Liver (tissue), 9 donors: ENCODE measurements around the gene FAM24A. TPM values are rescaled to one million over a fixed set of nuclear protein-coding genes. Genes with fewer than 3 reads are reported as not detected.

ENCODE experiments used
- DNase-seq: peaks from one replicate; pipeline ENCODE4 v3.0.0-alpha.2; 2017; ENCODE audit warnings: low spot score
- H3K27ac ChIP-seq, 2 donors: one replicate each; pipeline ENCODE4 v1.7.0; 2013; ENCODE audit warnings: inconsistent platforms in 2 of 2, low read length in 2 of 2, control low read depth in 1 of 2, low read depth in 1 of 2, mild to moderate bottlenecking in 1 of 2
- H3K27me3 ChIP-seq, 4 donors: one replicate each; pipeline versions ENCODE4 v1.6.1 to v1.7.0; 2013; ENCODE audit warnings: low read length in 3 of 4, inconsistent platforms in 1 of 4, mild to moderate bottlenecking in 1 of 4, moderate library complexity in 1 of 4; ENCODE audit not compliant: control insufficient read depth in 4 of 4, insufficient read depth in 4 of 4
- H3K36me3 ChIP-seq, 4 donors: one replicate each; pipeline versions ENCODE4 v1.6.1 to v1.7.0; 2013; ENCODE audit warnings: low read length in 3 of 4, mild to moderate bottlenecking in 3 of 4, low read depth in 1 of 4, moderate library complexity in 1 of 4; ENCODE audit not compliant: control insufficient read depth in 4 of 4, insufficient read depth in 3 of 4
- H3K4me1 ChIP-seq, 4 donors: one replicate each; pipeline versions ENCODE4 v1.6.1 to v1.7.0; 2013; ENCODE audit warnings: low read length in 3 of 4, mild to moderate bottlenecking in 3 of 4, moderate library complexity in 1 of 4; ENCODE audit not compliant: control insufficient read depth in 4 of 4, insufficient read depth in 4 of 4
- H3K4me3 ChIP-seq, 3 donors: one replicate each; pipeline versions ENCODE4 v1.6.1 to v1.7.0; 2013; ENCODE audit warnings: low read length in 3 of 3, control low read depth in 1 of 3, low read depth in 1 of 3, mild to moderate bottlenecking in 1 of 3
- H3K9ac ChIP-seq, 2 donors: one replicate each; pipeline ENCODE4 v1.7.0; 2013; ENCODE audit warnings: low read length in 2 of 2, mild to moderate bottlenecking in 2 of 2, moderate library complexity in 2 of 2, control low read depth in 1 of 2, low read depth in 1 of 2
- H3K9me3 ChIP-seq, 4 donors: one replicate each; pipeline versions ENCODE4 v1.6.1 to v1.7.0; 2013; ENCODE audit warnings: low read length in 3 of 4; ENCODE audit not compliant: control insufficient read depth in 4 of 4
- ATF3 ChIP-seq: IDR thresholded peaks from 2 replicates; pipeline ENCODE4 v1.6.1; 2016; ENCODE audit warnings: antibody characterized with exemption
- EGR1 ChIP-seq, 2 donors: IDR thresholded peaks; 2 replicates each; pipeline ENCODE4 v1.6.1; 2016 to 2018; ENCODE audit warnings: antibody characterized with exemption in 2 of 2, low read depth in 2 of 2
- GABPA ChIP-seq, 2 donors: IDR thresholded peaks in 1 of 2; conservative IDR thresholded peaks in 1 of 2; 2 replicates each; pipeline ENCODE4 v1.6.1; 2016; ENCODE audit warnings: antibody characterized with exemption in 2 of 2, mild to moderate bottlenecking in 1 of 2, moderate library complexity in 1 of 2
- HNF4A ChIP-seq, 2 donors: conservative IDR thresholded peaks; 2 replicates each; pipeline ENCODE4 v1.6.1; 2016; ENCODE audit warnings: antibody characterized with exemption in 2 of 2, mild to moderate bottlenecking in 2 of 2
- HNF4G ChIP-seq: IDR thresholded peaks from 2 replicates; pipeline ENCODE4 v1.6.1; 2016; ENCODE audit warnings: antibody characterized with exemption
- JUND ChIP-seq, 2 donors: IDR thresholded peaks; 2 replicates each; pipeline ENCODE4 v1.6.1; 2016; ENCODE audit warnings: antibody characterized with exemption in 2 of 2
- NR2F2 ChIP-seq: IDR thresholded peaks from 2 replicates; pipeline ENCODE4 v1.6.1; 2016; ENCODE audit warnings: antibody characterized with exemption
- RAD21 ChIP-seq, 2 donors: IDR thresholded peaks; 2 replicates each; pipeline ENCODE4 v1.6.1; 2016; ENCODE audit warnings: antibody characterized with exemption in 2 of 2, mild to moderate bottlenecking in 2 of 2
- REST ChIP-seq: IDR thresholded peaks from 2 replicates; pipeline ENCODE4 v1.6.1; 2016; ENCODE audit warnings: antibody characterized with exemption, mild to moderate bottlenecking
- SP1 ChIP-seq: IDR thresholded peaks from 2 replicates; pipeline ENCODE4 v1.6.1; 2018; ENCODE audit warnings: antibody characterized with exemption, mild to moderate bottlenecking
- TAF1 ChIP-seq: conservative IDR thresholded peaks from 2 replicates; pipeline ENCODE4 v1.6.1; 2016; ENCODE audit warnings: antibody characterized with exemption, mild to moderate bottlenecking
- YY1 ChIP-seq: IDR thresholded peaks from 2 replicates; pipeline ENCODE4 v1.6.1; 2016; ENCODE audit warnings: antibody characterized with exemption, mild to moderate bottlenecking
- WGBS: extraction: QIAGEN DNeasy Blood & Tissue Kit; methylation state at CpG from one replicate; pipeline ENCODE4 v1.1.7; 2013; 5-methylcytosine and 5-hydroxymethylcytosine counted together
- polyA plus RNA-seq, 2 donors: library from polyadenylated mRNA; stranded (reverse) in 1 of 2; unstranded in 1 of 2; fragments of 200-250 nt in 1 of 2; fragments of >200 nt in 1 of 2; fragmentation: Nextera tagmentation in 1 of 2; extraction: Ambion mirVana in 1 of 2; gene quantifications; one replicate each; pipeline versions ENCODE4 v1.2.1 to v1.2.3, GENCODE V29; 2013 to 2015
- total RNA-seq, 2 donors: library from RNA; depleted of rRNA; stranded (reverse); fragments of >200 nt; gene quantifications; one replicate each; pipeline ENCODE4 v1.2.3, GENCODE V29; 2014
- TF ChIP-seq, protein P1 (sequence below): IDR thresholded peaks from 2 replicates; pipeline ENCODE4 v1.6.1; 2016; ENCODE audit warnings: antibody characterized with exemption
- TF ChIP-seq, protein P2 (sequence below): fragments of 150-350 bp; IDR thresholded peaks from 2 replicates; pipeline ENCODE4 v1.5.1; 2017; ENCODE audit warnings: improper control_type of control experiment, low read depth, low read length; ENCODE audit not compliant: missing input control
- donor health status: healthy.
- donor health status: healthy.
- donor health status: healthy.
- donor health status: healthy.
- donor health status: healthy.

Gene FAM24A
- total and polyA plus RNA-seq, 4 donors = not detected

GRCh38 chr10:122931088-122931906 lies 20.9 kb downstream of the FAM24A start:
- TF ChIP-seq NR2F2 = no peak
- TF ChIP-seq ATF3 = no peak
- TF ChIP-seq, protein P1, sequence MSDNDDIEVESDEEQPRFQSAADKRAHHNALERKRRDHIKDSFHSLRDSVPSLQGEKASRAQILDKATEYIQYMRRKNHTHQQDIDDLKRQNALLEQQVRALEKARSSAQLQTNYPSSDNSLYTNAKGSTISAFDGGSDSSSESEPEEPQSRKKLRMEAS = no peak
- no peak for TF ChIP-seq REST
- no peak for TF ChIP-seq YY1
- TF ChIP-seq HNF4A (conservative IDR thresholded peaks at IDR 0.05) = no peak
- TF ChIP-seq, protein P2, sequence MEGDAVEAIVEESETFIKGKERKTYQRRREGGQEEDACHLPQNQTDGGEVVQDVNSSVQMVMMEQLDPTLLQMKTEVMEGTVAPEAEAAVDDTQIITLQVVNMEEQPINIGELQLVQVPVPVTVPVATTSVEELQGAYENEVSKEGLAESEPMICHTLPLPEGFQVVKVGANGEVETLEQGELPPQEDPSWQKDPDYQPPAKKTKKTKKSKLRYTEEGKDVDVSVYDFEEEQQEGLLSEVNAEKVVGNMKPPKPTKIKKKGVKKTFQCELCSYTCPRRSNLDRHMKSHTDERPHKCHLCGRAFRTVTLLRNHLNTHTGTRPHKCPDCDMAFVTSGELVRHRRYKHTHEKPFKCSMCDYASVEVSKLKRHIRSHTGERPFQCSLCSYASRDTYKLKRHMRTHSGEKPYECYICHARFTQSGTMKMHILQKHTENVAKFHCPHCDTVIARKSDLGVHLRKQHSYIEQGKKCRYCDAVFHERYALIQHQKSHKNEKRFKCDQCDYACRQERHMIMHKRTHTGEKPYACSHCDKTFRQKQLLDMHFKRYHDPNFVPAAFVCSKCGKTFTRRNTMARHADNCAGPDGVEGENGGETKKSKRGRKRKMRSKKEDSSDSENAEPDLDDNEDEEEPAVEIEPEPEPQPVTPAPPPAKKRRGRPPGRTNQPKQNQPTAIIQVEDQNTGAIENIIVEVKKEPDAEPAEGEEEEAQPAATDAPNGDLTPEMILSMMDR = no peak
- TF ChIP-seq HNF4G = no peak
- TF ChIP-seq TAF1 = no peak
- no peak for TF ChIP-seq RAD21 (IDR thresholded peaks at IDR 0.05)
- no peak for TF ChIP-seq GABPA (IDR thresholded peaks at IDR 0.05 in 1 of 2, conservative IDR thresholded peaks at IDR 0.05 in 1 of 2)
- no peak for TF ChIP-seq JUND (IDR thresholded peaks at IDR 0.05)
- H3K4me3 ChIP-seq = no peak overlapping the region
- H3K9me3 ChIP-seq = no peaks in the 10 kb centered on the region
- H3K27me3 ChIP-seq = no peaks in the 10 kb centered on the region
- 81% methylated on average over 6 of the region's 6 CpGs for WGBS
- H3K9ac ChIP-seq = no peak overlapping the region
- H3K36me3 ChIP-seq = peaks cover 0 to 5% (median 3%) of the 10 kb centered on the region in 4 donors
- no peak overlapping the region for H3K27ac ChIP-seq
- no peak for DNase-seq
- no peaks in the 10 kb centered on the region for H3K4me1 ChIP-seq

GRCh38 chr10:122939133-122939855 lies 28.9 kb downstream of the FAM24A start:
- WGBS = 95% methylated on average over 1 of the region's 1 CpG
- H3K36me3 ChIP-seq = peaks cover 0 to 17% (median 13%) of the 10 kb centered on the region in 4 donors
- TF ChIP-seq SP1 (no peak), EGR1 (IDR thresholded peaks at IDR 0.05; ENCODE audit: low read depth in 2 of 2) (no peak), NR2F2 (no peak), RAD21 (IDR thresholded peaks at IDR 0.05) (no peak)
- TF ChIP-seq, protein P2 = no peak

More at GRCh38 chr10:122939133-122939855, 28.9 kb downstream of the FAM24A start:
- Histone ChIP-seq H3K4me1 (no peaks in the 10 kb centered on the region), H3K27me3 (no peaks in the 10 kb centered on the region), H3K9me3 (no peaks in the 10 kb centered on the region), H3K4me3 (no peak overlapping the region), H3K27ac (no peak overlapping the region), H3K9ac (no peak overlapping the region)
- DNase-seq = no peak
